Kidney tubule cell (primary cell): ENCODE results near the gene GPR146.
A peak's percentile ranks its signal among the peaks of the same experiment; 100 is the strongest.

Experiments
- DNase-seq: peaks from one replicate; pipeline ENCODE4 v3.0.0-alpha.2; 2018; ENCODE audit warnings: low spot score

The GPR146 gene

GRCh38 chr7:1076184-1077072 is 32.1 kb downstream of the GPR146 start:
- no peak for DNase-seq

GRCh38 chr7:1078519-1078918 is 34.2 kb downstream of the GPR146 start:
- DNase-seq, result no peak

GRCh38 chr7:1078985-1079384 is 34.6 kb downstream of the GPR146 start:
- no peak for DNase-seq

GRCh38 chr7:1079546-1079945 is 35.2 kb downstream of the GPR146 start:
- DNase-seq, result no peak

GRCh38 chr7:1080252-1080920 is 36.0 kb downstream of the GPR146 start:
- no peak for DNase-seq

- DNase-seq, result no peak
Observed at GRCh38 chr7:1080921-1081255, 36.5 kb downstream of the GPR146 start.

GRCh38 chr7:1081336-1081735 is 37.0 kb downstream of the GPR146 start:
- no peak for DNase-seq

GRCh38 chr7:1081931-1082401 is 37.6 kb downstream of the GPR146 start:
- DNase-seq, result no peak

GRCh38 chr7:1083729-1084657 is 39.6 kb downstream of the GPR146 start:
- no peak for DNase-seq

GRCh38 chr7:1085266-1085665 is 40.9 kb downstream of the GPR146 start:
- DNase-seq, result no peak

GRCh38 chr7:1085910-1086421 is 41.6 kb downstream of the GPR146 start:
- peak; percentile 59 for DNase-seq

GRCh38 chr7:1086588-1087464 is 42.5 kb downstream of the GPR146 start:
- peak; percentile 71 for DNase-seq

- no peak for DNase-seq
Observed at GRCh38 chr7:1087465-1087814, 43.1 kb downstream of the GPR146 start.

GRCh38 chr7:1087952-1088920 is 43.9 kb downstream of the GPR146 start, which contains the start of gene GPER1:
Gene GPER1 (plus strand): TSS chr7:1088113. CDS start chr7:1091729, 3,616 bp downstream.
- peak; percentile 53 for DNase-seq

- DNase-seq, result no peak
Observed at GRCh38 chr7:1090236-1090635, 45.9 kb downstream of the GPR146 start.

- peak; percentile 50 for DNase-seq
Observed at GRCh38 chr7:1090686-1091643, 46.6 kb downstream of the GPR146 start.

GRCh38 chr7:1091644-1092027 is 47.3 kb downstream of the GPR146 start:
- DNase-seq, result no peak

- DNase-seq, result no peak
Observed at GRCh38 chr7:1092161-1092632, 47.9 kb downstream of the GPR146 start.
